GM19023 (cell line): ENCODE results near the gene RNF121.

ENCODE experiments used
- ATAC-seq: cut with Tn5 transposase; IDR thresholded peaks from one replicate; pipeline ENCODE4 v1.9.1; 2021; ENCODE audit warnings: mild to moderate bottlenecking, moderate library complexity; ENCODE audit not compliant: unreplicated experiment

The RNF121 gene

GRCh38 chr11:72003776-72004171, 74.9 kb downstream of the RNF121 start:
- no peak for ATAC-seq

GRCh38 chr11:72004515-72005346, 75.9 kb downstream of the RNF121 start:
- ATAC-seq, result no peak

- no peak for ATAC-seq
Measured at GRCh38 chr11:72005347-72006260, 76.8 kb downstream of the RNF121 start.

GRCh38 chr11:72006309-72007088, 77.7 kb downstream of the RNF121 start:
- no peak for ATAC-seq

- ATAC-seq, result no peak
Measured at GRCh38 chr11:72007089-72007476, 78.2 kb downstream of the RNF121 start.

- no peak for ATAC-seq
Measured at GRCh38 chr11:72007587-72007986, 78.7 kb downstream of the RNF121 start.

- no peak for ATAC-seq
Measured at GRCh38 chr11:72008728-72009127, 79.9 kb downstream of the RNF121 start.

GRCh38 chr11:72009156-72009555, 80.3 kb downstream of the RNF121 start:
- no peak for ATAC-seq

- ATAC-seq, result no peak
Measured at GRCh38 chr11:72010529-72011233, 81.8 kb downstream of the RNF121 start.

GRCh38 chr11:72012091-72012630, 83.3 kb downstream of the RNF121 start:
- ATAC-seq, result no peak

GRCh38 chr11:72012897-72013721, 84.3 kb downstream of the RNF121 start:
- no peak for ATAC-seq

- no peak for ATAC-seq
Measured at GRCh38 chr11:72013765-72014711, 85.2 kb downstream of the RNF121 start.

GRCh38 chr11:72014761-72015320, 86.0 kb downstream of the RNF121 start:
- no peak for ATAC-seq

- ATAC-seq, result no peak
Measured at GRCh38 chr11:72015511-72016061, 86.7 kb downstream of the RNF121 start.

- no peak for ATAC-seq
Measured at GRCh38 chr11:72018171-72018570, 89.3 kb downstream of the RNF121 start.

GRCh38 chr11:72023335-72023734, 94.5 kb downstream of the RNF121 start:
- ATAC-seq, result no peak

- no peak for ATAC-seq
Measured at GRCh38 chr11:72024069-72024754, 95.4 kb downstream of the RNF121 start.
